Measurements from ENCODE around the gene CFDP1.

DNA sequence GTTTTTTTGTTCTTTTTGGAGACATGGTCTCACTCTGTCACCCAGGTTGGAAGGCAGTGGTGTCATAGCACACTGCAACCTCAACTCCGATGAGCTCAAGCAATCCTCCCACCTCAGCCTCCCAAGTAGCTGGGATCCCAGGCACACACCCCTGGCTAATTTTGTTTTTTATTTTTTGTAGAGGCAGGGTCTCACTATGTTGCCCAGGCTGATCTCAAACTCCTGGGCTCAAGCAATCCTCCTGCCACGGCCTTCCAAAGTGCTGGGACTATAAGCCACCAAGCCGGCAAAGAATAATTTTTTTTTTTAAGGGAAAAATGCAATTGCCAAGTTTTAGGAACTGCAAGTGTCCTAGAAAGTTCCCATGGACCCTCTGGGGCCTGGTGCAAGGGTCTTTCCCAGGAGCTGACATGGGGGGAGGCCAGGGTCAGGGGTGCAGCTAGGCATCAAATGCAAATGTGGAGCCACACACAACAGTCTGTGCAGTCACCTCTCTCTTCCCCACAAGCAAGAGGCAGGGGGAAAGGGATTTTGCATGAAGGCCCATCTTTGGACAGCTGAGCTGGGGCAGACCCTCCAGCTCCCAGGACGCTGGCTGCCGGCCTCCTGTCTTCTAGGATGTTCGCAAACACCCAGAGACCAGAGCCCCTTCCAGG lies 161.7 kb downstream of the CFDP1 start:
- TF ChIP-seq, protein P1, sequence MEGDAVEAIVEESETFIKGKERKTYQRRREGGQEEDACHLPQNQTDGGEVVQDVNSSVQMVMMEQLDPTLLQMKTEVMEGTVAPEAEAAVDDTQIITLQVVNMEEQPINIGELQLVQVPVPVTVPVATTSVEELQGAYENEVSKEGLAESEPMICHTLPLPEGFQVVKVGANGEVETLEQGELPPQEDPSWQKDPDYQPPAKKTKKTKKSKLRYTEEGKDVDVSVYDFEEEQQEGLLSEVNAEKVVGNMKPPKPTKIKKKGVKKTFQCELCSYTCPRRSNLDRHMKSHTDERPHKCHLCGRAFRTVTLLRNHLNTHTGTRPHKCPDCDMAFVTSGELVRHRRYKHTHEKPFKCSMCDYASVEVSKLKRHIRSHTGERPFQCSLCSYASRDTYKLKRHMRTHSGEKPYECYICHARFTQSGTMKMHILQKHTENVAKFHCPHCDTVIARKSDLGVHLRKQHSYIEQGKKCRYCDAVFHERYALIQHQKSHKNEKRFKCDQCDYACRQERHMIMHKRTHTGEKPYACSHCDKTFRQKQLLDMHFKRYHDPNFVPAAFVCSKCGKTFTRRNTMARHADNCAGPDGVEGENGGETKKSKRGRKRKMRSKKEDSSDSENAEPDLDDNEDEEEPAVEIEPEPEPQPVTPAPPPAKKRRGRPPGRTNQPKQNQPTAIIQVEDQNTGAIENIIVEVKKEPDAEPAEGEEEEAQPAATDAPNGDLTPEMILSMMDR (IDR thresholded peaks at IDR 0.05) = no peak
- TF ChIP-seq POLR2A (IDR thresholded peaks at IDR 0.05) = no peak
